Omental fat pad (tissue), 4 donors: ENCODE results near the gene FLAD1. TPM values are rescaled to one million over a fixed set of nuclear protein-coding genes. Genes with fewer than 3 reads are reported as not detected.

Experiments
- ATAC-seq: fragments of 150-250 bp; one replicate; pipeline ENCODE4 v1.9.1; 2016; ENCODE audit warnings: mild to moderate bottlenecking, moderate library complexity; ENCODE audit not compliant: low FRiP score
- DNase-seq: peaks from one replicate; pipeline ENCODE4 v3.0.0-alpha.2; 2019; ENCODE audit warnings: low spot score
- CTCF ChIP-seq, 3 donors: fragments of 450-650 bp; IDR thresholded peaks; one replicate each; pipeline ENCODE4 v1.5.1; 2016 to 2017; ENCODE audit warnings: antibody characterized with exemption in 3 of 3, mild to moderate bottlenecking in 3 of 3, moderate library complexity in 2 of 3
- total RNA-seq, 4 donors: library from RNA; depleted of rRNA; stranded (reverse); fragments of >200 nt; gene quantifications; one replicate each; pipeline ENCODE4 v1.1.0, GENCODE V29; 2016

Gene FLAD1
- total RNA-seq, 4 donors from 2014 or later, result 26.8 to 43.8 (median 30.9) TPM

DNA sequence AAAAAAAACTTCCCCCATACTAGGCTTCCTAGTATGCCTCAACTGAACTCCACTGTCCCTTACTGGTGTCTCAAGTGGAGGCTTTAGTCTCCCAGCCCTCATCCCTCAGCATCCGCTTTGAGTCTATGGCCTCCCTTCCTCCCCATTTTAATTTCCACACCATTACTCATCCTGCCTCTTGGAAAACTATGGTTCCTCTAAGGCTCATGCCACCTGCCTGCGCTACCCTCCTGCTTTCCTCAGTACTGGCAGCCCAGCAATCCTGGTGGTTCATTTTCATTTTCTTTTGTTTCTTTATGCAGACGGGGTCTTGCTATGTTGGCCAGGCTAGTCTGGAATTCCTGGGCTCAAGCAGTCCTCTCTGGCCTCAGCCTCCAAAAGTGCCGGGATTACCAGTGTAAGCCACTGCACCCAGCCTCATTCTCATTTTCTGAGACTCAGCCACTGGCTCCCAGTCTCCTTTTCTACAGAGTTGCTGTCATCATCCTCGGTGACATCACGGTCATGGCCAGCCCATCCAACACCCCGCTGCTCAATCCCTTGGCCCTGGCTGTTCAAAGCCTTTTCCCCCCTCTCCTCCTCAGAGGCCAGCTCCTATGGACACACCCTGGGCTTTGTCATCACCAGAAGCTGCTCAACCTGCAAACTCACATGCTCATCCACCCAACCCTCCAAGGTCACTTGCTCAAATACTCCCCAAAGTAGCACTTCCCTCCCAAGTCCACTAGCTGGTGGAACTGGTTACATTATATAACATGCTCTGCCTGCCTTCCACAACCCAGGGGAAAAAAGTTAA, 44.3 kb upstream of the FLAD1 start:
- DNase-seq (no peak), ATAC-seq (no peak)
- TF ChIP-seq CTCF (IDR thresholded peaks at IDR 0.05), result no peak

GRCh38 chr1:154940213-154940560, 43.0 kb upstream of the FLAD1 start:
- DNase-seq, result no peak
- TF ChIP-seq CTCF (IDR thresholded peaks at IDR 0.05), result no peak
- no peak for ATAC-seq

DNA sequence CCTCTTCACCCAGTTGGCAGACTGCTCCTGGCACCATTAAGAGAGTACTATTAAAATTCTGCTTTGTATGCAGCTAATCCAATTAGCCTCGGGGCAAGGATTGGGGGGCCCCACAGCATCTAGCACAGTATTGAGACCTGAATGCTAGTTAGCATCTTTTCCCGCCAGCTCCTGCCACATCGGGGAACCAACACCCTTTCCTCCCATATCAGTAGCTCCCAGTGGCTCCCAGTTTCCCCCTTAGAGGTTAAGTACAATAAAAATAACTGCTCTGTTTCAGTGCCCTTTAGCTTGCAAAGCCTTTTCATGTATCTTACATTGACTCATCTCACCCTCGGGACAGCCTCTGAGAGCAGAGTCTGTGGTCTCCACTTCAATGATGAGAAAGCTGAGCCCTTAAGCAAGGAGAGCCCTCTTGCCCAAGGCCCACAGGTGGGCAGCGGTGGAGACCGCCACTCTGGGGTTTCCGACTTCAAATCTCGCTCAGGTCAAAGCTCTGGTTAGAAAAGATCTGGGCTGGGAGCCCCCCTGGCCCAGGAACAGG, 42.4 kb upstream of the FLAD1 start:
- DNase-seq, result no peak
- TF ChIP-seq CTCF (IDR thresholded peaks at IDR 0.05), result no peak
- ATAC-seq, result no peak

- no peak for DNase-seq
- TF ChIP-seq CTCF (IDR thresholded peaks at IDR 0.05), result no peak
- no peak for ATAC-seq
These were observed 41.7 kb upstream of the FLAD1 start for GRCh38 chr1:154941333-154942013.

DNA sequence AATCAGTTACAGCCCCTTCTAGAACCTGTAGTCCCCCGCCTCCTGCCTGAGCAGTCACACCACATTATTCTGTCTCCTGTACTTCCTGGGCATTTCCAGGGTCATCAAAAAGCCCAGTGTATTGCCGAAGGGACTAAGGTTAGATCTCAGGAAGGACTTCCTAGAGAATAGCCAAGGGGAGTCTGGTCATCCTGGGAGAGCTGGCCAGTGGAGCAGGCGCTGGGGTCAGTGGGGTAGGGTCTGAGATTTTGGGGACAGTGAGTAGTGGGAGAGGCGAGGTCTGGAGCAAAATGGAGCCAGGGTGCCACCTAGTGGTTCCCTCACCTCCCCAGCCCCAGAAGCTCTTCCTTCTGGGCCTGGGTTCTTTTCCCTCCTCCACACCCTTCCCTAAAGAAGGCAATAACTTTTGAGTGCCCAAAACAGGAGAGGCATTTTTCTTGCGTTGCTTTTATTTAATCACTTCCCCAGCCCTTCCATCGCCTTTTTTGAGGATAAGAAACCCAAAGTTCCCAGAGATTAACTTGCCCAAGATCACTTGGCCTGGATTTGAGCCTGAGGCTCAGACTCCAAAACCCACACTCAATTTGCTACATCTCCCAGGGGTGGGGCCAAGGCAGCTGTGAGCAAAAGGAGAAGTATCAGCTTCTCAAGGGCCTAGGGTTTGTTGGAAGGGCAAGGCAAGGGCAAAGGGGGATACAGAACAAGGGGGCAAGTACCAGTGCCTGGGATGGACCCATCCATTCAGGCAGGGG, 39.3 kb upstream of the FLAD1 start:
- DNase-seq, result no peak
- no peak for ATAC-seq
- peak in 1 of 3 donors; percentile 28 for TF ChIP-seq CTCF (IDR thresholded peaks at IDR 0.05)

DNA sequence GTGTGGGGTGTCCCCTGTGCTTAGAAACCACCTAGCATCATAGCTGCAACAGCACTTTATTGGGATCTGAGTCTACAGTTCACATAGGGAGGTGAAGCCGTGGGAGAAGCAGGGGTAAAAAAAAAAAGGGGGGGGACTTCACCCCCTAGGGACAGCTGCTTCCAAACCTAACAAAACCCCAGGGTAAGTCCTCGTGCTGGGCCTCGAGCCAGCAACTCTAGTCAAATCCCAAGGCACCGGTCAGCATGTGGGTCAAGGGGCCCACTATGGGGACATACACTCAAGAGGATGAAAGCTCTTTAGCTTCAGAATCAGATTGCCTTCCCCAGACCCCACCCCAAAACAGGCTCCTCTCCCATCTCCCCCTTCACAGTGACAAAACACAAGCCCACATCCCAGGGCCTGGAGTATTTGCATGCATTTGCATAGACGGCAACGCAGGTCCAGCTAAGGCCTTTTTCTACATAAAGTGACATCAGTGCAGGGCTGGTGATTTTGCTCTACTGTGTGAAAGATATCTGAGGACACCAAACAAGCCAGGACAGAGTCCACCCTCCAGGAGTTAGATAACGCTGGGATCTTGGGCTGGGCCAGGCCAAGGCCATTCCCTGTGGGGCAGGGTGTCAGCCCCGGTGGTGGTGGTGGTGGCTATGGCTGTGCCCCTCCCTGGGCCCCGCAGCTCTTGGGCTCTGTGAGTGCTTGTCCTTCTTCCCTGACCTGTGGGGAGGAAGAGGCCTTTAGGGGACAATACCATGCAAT, 38.6 kb upstream of the FLAD1 start:
- TF ChIP-seq CTCF (IDR thresholded peaks at IDR 0.05), result no peak
- DNase-seq (no peak), ATAC-seq (no peak)
